Measurements from ENCODE around the gene LILRA1. TPM values are rescaled to one million over a fixed set of nuclear protein-coding genes. Genes with fewer than 3 reads are reported as not detected.
A peak's percentile ranks its signal among the peaks of the same experiment; 100 is the strongest.
"Not testable (repeated sequence)": the region's sequence is repeated elsewhere in the genome, so short reads cannot be mapped to it uniquely, and the experiment has no call there.

Gene LILRA1
- total RNA-seq, 2 donors from 2014 or later, result 0.31 TPM; not detected in 1

DNA sequence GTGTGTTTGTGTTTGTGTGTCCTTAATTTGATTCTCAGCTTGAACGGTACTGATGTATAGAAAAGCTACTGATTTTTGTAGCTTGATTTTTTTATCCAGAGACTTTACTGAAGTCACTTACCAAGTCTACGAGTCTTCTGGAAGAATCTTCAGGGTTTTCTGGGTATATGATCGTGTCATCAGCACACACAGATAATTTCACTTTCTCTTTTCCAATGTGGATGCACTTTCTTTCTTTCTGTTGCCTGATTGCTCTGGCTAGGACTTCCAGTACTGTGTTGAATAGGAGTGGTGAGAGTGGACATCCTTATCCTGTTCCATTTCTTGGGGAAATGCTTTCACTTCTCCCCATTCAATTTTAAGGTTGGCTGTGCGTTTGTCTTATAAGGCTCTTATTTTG is 29.0 kb downstream of the LILRA1 start:
- Mint-ChIP-seq H3K4me1 (ENCODE audit: low read depth in 2 of 2) (peaks cover 33 to 46% of the 10 kb centered on the region in 2 donors), H3K27me3 (no peaks in the 10 kb centered on the region), H3K27ac (peak overlapping the region; percentile 40 to 75), H3K4me3 (peak overlapping the region; percentile 74), H3K9me3 (no peaks in the 10 kb centered on the region), H3K36me3 (no peaks in the 10 kb centered on the region)
- no peak for ATAC-seq
- no peak for DNase-seq (ENCODE audit: low spot score)

DNA sequence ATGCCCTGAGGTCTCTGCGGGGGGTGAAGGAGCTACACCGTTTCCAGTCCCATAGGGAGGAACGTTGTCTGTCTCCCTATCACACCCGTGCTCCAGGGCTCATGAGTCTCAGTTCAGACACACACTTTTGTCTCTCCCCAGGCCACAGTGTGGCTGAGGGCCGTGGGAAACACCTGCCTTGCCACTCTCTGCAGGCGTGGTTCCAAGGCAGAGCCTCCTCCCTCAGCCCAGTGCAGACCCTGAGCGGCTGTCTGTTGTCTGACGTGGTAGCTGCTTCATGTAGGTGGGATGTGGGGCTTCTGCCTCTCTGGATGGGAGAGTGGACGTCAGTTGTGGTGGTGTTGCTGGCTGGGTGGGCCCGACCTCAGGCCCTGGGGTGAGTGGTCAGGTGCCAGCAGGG is 30.8 kb downstream of the LILRA1 start:
- Mint-ChIP-seq H3K27ac (peak overlapping the region in 1 of 2 donors; percentile 75), H3K4me3 (peak overlapping the region; percentile 74), H3K4me1 (ENCODE audit: low read depth in 2 of 2) (peaks cover 30 to 41% of the 10 kb centered on the region in 2 donors)
- peak; percentile 24 to 63 for ATAC-seq
- not testable (repeated sequence) for H3K27me3 Mint-ChIP-seq; H3K36me3 Mint-ChIP-seq; DNase-seq (ENCODE audit: low spot score); H3K9me3 Mint-ChIP-seq

DNA sequence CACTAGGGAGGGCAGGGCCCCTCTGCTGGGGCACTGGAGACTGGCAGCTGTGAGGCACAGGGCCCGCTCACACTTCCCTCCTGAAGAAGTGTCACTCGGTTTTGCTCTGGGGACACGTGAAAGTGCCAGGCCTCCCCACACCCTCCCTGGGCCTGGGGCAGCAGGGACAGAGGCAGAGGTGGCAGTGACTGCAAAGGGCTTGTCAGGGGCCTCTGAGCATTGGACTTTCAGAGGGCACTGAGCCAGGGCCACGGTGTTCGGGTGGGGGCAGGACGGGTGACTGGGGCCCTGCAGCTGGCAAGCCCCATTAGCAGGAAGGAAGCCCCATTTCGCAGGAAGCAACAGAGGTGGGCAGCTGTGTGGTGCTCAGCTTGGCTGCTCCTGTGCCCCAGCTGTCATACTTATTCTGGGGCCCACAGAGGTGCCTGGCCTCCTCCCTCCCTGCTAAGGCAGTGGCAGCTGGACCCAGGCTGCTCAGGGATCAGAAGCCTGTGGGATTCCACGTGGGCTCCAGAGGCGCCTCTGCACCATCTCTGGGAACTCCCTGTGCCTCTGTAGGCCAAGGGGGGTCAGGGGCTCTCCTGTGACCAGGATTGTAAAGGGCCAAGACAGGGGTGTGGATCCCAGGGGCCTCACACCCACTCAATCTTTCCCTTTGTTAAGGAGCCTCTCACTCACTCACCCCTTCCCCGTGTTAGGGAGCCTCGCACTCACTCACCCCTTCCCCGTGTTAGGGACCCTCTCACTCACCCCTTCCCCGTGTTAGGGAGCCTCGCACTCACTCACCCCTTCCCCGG is 31.7 kb downstream of the LILRA1 start:
- H3K9me3 Mint-ChIP-seq; DNase-seq (ENCODE audit: low spot score); H3K27me3 Mint-ChIP-seq; H3K36me3 Mint-ChIP-seq: not testable (repeated sequence)
- H3K4me1 Mint-ChIP-seq (ENCODE audit: low read depth in 2 of 2), result peaks cover 35 to 45% of the 10 kb centered on the region in 2 donors
- H3K27ac Mint-ChIP-seq, result peak overlapping the region; percentile 58 to 75
- peak overlapping the region; percentile 74 for H3K4me3 Mint-ChIP-seq
- ATAC-seq, result peak; percentile 73 to 74

- DNase-seq (ENCODE audit: low spot score) (no peak), ATAC-seq (no peak)
- Mint-ChIP-seq H3K36me3 (no peaks in the 10 kb centered on the region), H3K9me3 (no peaks in the 10 kb centered on the region), H3K4me1 (ENCODE audit: low read depth in 2 of 2) (peaks cover 37 to 45% of the 10 kb centered on the region in 2 donors), H3K27ac (peak overlapping the region; percentile 58 to 75), H3K27me3 (peaks cover 0 to 9% of the 10 kb centered on the region in 2 donors), H3K4me3 (peak overlapping the region; percentile 47)
Measured at GRCh38 chr19:54626757-54627156, 33.3 kb downstream of the LILRA1 start.

DNA sequence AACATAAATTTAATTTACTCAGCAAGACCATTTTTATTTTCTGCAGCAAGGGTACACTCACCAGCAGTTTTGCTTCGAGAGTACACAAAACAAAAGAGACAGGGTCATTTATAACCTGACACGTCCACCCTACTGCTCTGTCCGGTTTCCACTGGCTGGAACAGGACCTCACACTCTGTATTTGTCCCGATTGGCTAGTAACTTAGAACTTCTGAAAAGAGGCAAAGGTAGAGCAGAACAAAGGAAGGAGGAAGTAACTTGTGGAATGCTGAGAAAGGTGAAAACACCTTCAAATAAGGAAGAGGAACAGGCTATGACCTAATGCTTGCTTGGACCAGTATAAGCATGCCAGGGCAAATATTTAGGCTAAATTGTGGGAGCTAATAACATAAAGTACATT is 34.5 kb downstream of the LILRA1 start:
- not testable (repeated sequence) for H3K27me3 Mint-ChIP-seq; H3K4me3 Mint-ChIP-seq; H3K27ac Mint-ChIP-seq; H3K36me3 Mint-ChIP-seq; ATAC-seq; H3K9me3 Mint-ChIP-seq; DNase-seq (ENCODE audit: low spot score)
- H3K4me1 Mint-ChIP-seq (ENCODE audit: low read depth in 2 of 2), result peaks cover 29 to 34% of the 10 kb centered on the region in 2 donors

- peaks cover 21 to 24% of the 10 kb centered on the region in 2 donors for H3K4me1 Mint-ChIP-seq (ENCODE audit: low read depth in 2 of 2)
- H3K27ac Mint-ChIP-seq, result peak within 1 kb of the TSS; percentile 19 to 58
- H3K4me3 Mint-ChIP-seq, result peak within 1 kb of the TSS; percentile 59
- H3K27me3 Mint-ChIP-seq; H3K9me3 Mint-ChIP-seq; ATAC-seq; DNase-seq (ENCODE audit: low spot score); H3K36me3 Mint-ChIP-seq: not testable (repeated sequence)
Measured at GRCh38 chr19:54630262-54630661, 36.8 kb downstream of the LILRA1 start, which contains the start of gene LILRB1. Gene LILRB1, plus strand, starts transcription at chr19:54630484. Its CDS starts 590 bp downstream, at chr19:54631074.

DNA sequence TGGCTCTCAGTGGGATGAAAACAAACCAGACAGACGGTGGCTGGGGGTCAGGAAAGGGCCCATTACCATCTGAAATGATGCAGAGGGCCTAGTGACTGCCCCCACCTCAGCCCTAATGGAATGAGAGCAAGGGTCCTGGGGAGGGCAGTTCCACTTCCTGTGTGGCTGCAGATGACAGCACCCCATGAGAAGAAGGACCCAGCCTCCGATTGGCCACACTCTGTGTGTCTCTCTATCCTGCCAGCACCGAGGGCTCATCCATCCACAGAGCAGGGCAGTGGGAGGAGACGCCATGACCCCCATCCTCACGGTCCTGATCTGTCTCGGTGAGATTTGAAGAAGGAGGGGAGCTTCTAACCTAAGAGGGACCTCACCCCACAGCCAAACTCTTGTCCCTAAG is 37.4 kb downstream of the LILRA1 start:
- Mint-ChIP-seq H3K27me3 (peaks cover 0 to 10% of the 10 kb centered on the region in 2 donors), H3K9me3 (no peaks in the 10 kb centered on the region)
- peak; percentile 24 to 52 for ATAC-seq

DNA sequence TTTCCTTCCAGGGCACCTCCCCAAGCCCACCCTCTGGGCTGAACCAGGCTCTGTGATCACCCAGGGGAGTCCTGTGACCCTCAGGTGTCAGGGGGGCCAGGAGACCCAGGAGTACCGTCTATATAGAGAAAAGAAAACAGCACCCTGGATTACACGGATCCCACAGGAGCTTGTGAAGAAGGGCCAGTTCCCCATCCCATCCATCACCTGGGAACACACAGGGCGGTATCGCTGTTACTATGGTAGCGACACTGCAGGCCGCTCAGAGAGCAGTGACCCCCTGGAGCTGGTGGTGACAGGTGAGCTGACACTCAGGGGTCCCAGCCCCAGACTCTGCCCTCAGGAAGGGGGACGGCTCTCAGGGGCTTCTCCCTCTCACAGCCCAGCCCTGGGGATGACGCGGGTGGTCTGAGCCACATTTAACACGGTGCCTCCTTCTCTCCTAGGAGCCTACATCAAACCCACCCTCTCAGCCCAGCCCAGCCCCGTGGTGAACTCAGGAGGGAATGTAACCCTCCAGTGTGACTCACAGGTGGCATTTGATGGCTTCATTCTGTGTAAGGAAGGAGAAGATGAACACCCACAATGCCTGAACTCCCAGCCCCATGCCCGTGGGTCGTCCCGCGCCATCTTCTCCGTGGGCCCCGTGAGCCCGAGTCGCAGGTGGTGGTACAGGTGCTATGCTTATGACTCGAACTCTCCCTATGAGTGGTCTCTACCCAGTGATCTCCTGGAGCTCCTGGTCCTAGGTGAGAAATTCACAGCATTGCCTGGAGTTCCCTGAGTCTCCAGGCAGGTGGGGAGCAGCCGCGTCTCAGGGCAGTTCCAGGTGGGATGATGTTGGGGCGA is 38.3 kb downstream of the LILRA1 start:
- peaks cover 11 to 12% of the 10 kb centered on the region in 2 donors for H3K4me1 Mint-ChIP-seq (ENCODE audit: low read depth in 2 of 2)
- not testable (repeated sequence) for DNase-seq (ENCODE audit: low spot score); H3K4me3 Mint-ChIP-seq; H3K36me3 Mint-ChIP-seq; H3K9me3 Mint-ChIP-seq
- peak overlapping the region in 1 of 2 donors; percentile 19 for H3K27ac Mint-ChIP-seq
- H3K27me3 Mint-ChIP-seq, result peaks cover 0 to 13% of the 10 kb centered on the region in 2 donors
- ATAC-seq, result peak; percentile 11 to 28

More for the DNA sequence above, 37.4 kb downstream of the LILRA1 start:
- peak overlapping the region; percentile 59 for H3K4me3 Mint-ChIP-seq
- DNase-seq (ENCODE audit: low spot score), result no peak
- peak overlapping the region; percentile 19 to 58 for H3K27ac Mint-ChIP-seq
- H3K36me3 Mint-ChIP-seq, result no peaks in the 10 kb centered on the region
- H3K4me1 Mint-ChIP-seq (ENCODE audit: low read depth in 2 of 2), result peaks cover 18 to 19% of the 10 kb centered on the region in 2 donors

DNA sequence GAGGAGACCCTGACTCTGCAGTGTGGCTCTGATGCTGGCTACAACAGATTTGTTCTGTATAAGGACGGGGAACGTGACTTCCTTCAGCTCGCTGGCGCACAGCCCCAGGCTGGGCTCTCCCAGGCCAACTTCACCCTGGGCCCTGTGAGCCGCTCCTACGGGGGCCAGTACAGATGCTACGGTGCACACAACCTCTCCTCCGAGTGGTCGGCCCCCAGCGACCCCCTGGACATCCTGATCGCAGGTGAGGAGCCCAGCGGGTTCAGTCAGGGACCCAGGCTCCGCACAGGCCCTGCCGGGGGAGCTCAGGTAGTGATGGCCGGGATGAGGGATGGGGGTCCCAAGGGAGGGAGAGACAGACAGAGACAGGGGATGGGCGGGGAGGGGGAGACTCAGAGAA is 39.1 kb downstream of the LILRA1 start:
- not testable (repeated sequence) for H3K4me3 Mint-ChIP-seq; ATAC-seq; H3K27ac Mint-ChIP-seq; DNase-seq (ENCODE audit: low spot score); H3K9me3 Mint-ChIP-seq; H3K36me3 Mint-ChIP-seq
- Mint-ChIP-seq H3K4me1 (ENCODE audit: low read depth in 2 of 2) (peaks cover 11 to 12% of the 10 kb centered on the region in 2 donors), H3K27me3 (peaks cover 0 to 17% of the 10 kb centered on the region in 2 donors)

GRCh38 chr19:54633401-54633800 is 40.0 kb downstream of the LILRA1 start:
- no peak overlapping the region for H3K27ac Mint-ChIP-seq
- H3K27me3 Mint-ChIP-seq, result peaks cover 0 to 19% of the 10 kb centered on the region in 2 donors
- H3K36me3 Mint-ChIP-seq, result no peaks in the 10 kb centered on the region
- no peak for DNase-seq (ENCODE audit: low spot score)
- H3K9me3 Mint-ChIP-seq, result no peaks in the 10 kb centered on the region
- H3K4me1 Mint-ChIP-seq (ENCODE audit: low read depth in 2 of 2), result peaks cover 11 to 12% of the 10 kb centered on the region in 2 donors
- no peak for ATAC-seq
- no peak overlapping the region for H3K4me3 Mint-ChIP-seq

GRCh38 chr19:54636081-54636480 is 42.6 kb downstream of the LILRA1 start:
- H3K36me3 Mint-ChIP-seq; ATAC-seq; DNase-seq (ENCODE audit: low spot score); H3K27ac Mint-ChIP-seq; H3K4me1 Mint-ChIP-seq (ENCODE audit: low read depth in 2 of 2); H3K9me3 Mint-ChIP-seq; H3K4me3 Mint-ChIP-seq: not testable (repeated sequence)
- peaks cover 15 to 25% of the 10 kb centered on the region in 2 donors for H3K27me3 Mint-ChIP-seq

DNA sequence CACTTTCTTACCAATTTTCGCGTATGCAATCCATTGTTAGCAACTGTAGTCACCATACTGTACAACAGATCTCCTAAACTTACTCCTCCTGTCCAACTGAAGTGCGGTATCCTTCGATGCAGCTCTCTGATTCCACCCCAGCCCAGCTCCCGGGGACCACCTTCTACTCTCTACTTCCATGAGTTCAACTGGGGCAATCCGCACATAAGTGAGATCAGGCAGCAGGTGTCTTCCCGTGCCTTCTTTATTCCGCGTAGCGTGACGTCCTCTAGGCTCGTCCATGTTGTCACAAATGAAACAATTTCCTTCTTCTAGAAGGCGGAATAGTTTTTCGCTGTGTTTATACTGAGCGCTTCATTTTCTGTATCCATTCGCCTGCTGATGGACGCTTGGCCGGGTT is 45.3 kb downstream of the LILRA1 start:
- peaks cover 3 to 4% of the 10 kb centered on the region in 2 donors for H3K4me1 Mint-ChIP-seq (ENCODE audit: low read depth in 2 of 2)

GRCh38 chr19:54642953-54643352 is 49.5 kb downstream of the LILRA1 start:
- H3K4me1 Mint-ChIP-seq (ENCODE audit: low read depth in 2 of 2); ATAC-seq; H3K9me3 Mint-ChIP-seq; DNase-seq (ENCODE audit: low spot score); H3K36me3 Mint-ChIP-seq; H3K4me3 Mint-ChIP-seq; H3K27ac Mint-ChIP-seq: not testable (repeated sequence)
- H3K27me3 Mint-ChIP-seq, result peaks cover 19 to 30% of the 10 kb centered on the region in 2 donors

More for the DNA sequence above, 45.3 kb downstream of the LILRA1 start:
- Mint-ChIP-seq H3K36me3 (no peaks in the 10 kb centered on the region), H3K27me3 (peaks cover 17 to 33% of the 10 kb centered on the region in 2 donors), H3K27ac (no peak overlapping the region), H3K4me3 (no peak overlapping the region), H3K9me3 (no peaks in the 10 kb centered on the region)
- DNase-seq (ENCODE audit: low spot score) (no peak), ATAC-seq (no peak)

All from natural killer cell treated with Interleukin-12 subunit alpha and Interleukin-12 subunit beta and Interleukin-15 and Interleukin-18, amount 100 ng/mL, for 72 hours (primary cell).